Chondrocyte (in vitro differentiated cells): ENCODE results near the gene SCAMP2. TPM values are rescaled to one million over a fixed set of nuclear protein-coding genes. Genes with fewer than 3 reads are reported as not detected.

Experiments used
- DNase-seq: peaks from one replicate; pipeline ENCODE4 v3.0.0; 2021; ENCODE audit warnings: mixed read lengths, low spot score
- H3K27ac Mint-ChIP-seq: one replicate; pipeline ENCODE4 v1.8.0; 2021; ENCODE audit warnings: mild to moderate bottlenecking, moderate library complexity, mixed read lengths; ENCODE audit not compliant: unreplicated experiment
- H3K27me3 Mint-ChIP-seq: 2 replicates; pipeline ENCODE4 v1.8.0; 2021; ENCODE audit warnings: low read depth, mixed read lengths
- H3K36me3 Mint-ChIP-seq: 2 replicates; pipeline ENCODE4 v1.8.0; 2021; ENCODE audit warnings: low read depth, mixed read lengths
- H3K4me1 Mint-ChIP-seq: 2 replicates; pipeline ENCODE4 v1.8.0; 2021; ENCODE audit warnings: low read depth, mild to moderate bottlenecking, mixed read lengths
- H3K4me3 Mint-ChIP-seq: one replicate; pipeline ENCODE4 v1.8.0; 2021; ENCODE audit warnings: mild to moderate bottlenecking, moderate library complexity, mixed read lengths; ENCODE audit not compliant: unreplicated experiment
- H3K9me3 Mint-ChIP-seq: 2 replicates; pipeline ENCODE4 v1.8.0; 2021; ENCODE audit warnings: low read depth, mixed read lengths
- CTCF ChIP-seq: fragments of 200-600 bp; sonication (generic); IDR thresholded peaks from 2 replicates; pipeline ENCODE4 v1.5.0; 2021; ENCODE audit warnings: antibody characterized with exemption, mild to moderate bottlenecking, moderate library complexity
- microRNA-seq: library from miRNA; unstranded; fragments of <30 nt; microRNA quantifications from one replicate; pipeline ENCODE4 v1.2.0, GENCODE V29; 2020; ENCODE audit warnings: borderline number of aligned reads
- total RNA-seq: library from RNA; stranded (reverse); gene quantifications from 3 replicates; pipeline ENCODE4 v1.2.1, GENCODE V29; 2021

SCAMP2 gene
- total RNA-seq, 1 donor from 2014 or later: 67.9 TPM

- Mint-ChIP-seq H3K4me1 (peaks cover under 1% of the 10 kb centered on the region), H3K36me3 (peaks cover 8% of the 10 kb centered on the region), H3K4me3 (no peak overlapping the region), H3K9me3 (no peaks in the 10 kb centered on the region), H3K27me3 (no peaks in the 10 kb centered on the region), H3K27ac (no peak overlapping the region)
- no peak for TF ChIP-seq CTCF
- no peak for DNase-seq
Observed at GRCh38 chr15:74798388-74799254, 74.5 kb downstream of the SCAMP2 start.

- Mint-ChIP-seq H3K4me3 (no peak overlapping the region), H3K36me3 (peaks cover 5% of the 10 kb centered on the region)
Observed at GRCh38 chr15:74795966-74796625, 77.1 kb downstream of the SCAMP2 start.

GRCh38 chr15:74794970-74795349 is 78.2 kb downstream of the SCAMP2 start:
- no peak for TF ChIP-seq CTCF
- Mint-ChIP-seq H3K9me3 (no peaks in the 10 kb centered on the region), H3K27ac (no peak overlapping the region), H3K27me3 (no peaks in the 10 kb centered on the region), H3K4me1 (peaks cover 29% of the 10 kb centered on the region), H3K4me3 (no peak overlapping the region), H3K36me3 (peaks cover 4% of the 10 kb centered on the region)
- DNase-seq: no peak

More at GRCh38 chr15:74795966-74796625, 77.1 kb downstream of the SCAMP2 start:
- H3K4me1 Mint-ChIP-seq: peaks cover 18% of the 10 kb centered on the region
- no peaks in the 10 kb centered on the region for H3K9me3 Mint-ChIP-seq
- no peaks in the 10 kb centered on the region for H3K27me3 Mint-ChIP-seq
- peak overlapping the region; percentile 51 for H3K27ac Mint-ChIP-seq
- TF ChIP-seq CTCF: no peak
- no peak for DNase-seq

GRCh38 chr15:74794248-74794969 is 78.8 kb downstream of the SCAMP2 start:
- TF ChIP-seq CTCF: no peak
- Mint-ChIP-seq H3K4me1 (peaks cover 35% of the 10 kb centered on the region), H3K27me3 (no peaks in the 10 kb centered on the region), H3K9me3 (no peaks in the 10 kb centered on the region), H3K36me3 (peaks cover 4% of the 10 kb centered on the region), H3K4me3 (no peak overlapping the region), H3K27ac (no peak overlapping the region)
- DNase-seq: no peak

Small RNA genes within 50 kb of the gene (microRNA-seq; reads per million reads assigned to microRNA genes)
- 1.7 reads per million for gene MIR6882

Other genes starting within 250 kb of the SCAMP2 start
- gene EDC3, start 177.3 kb downstream of the SCAMP2 start, total RNA-seq: 32.8 to 46.0 TPM (median 41.0 TPM) in 3 replicates
- 0.22 to 0.67 TPM (median 0.27 TPM) in 3 replicates for gene CYP1A1, start 147.8 kb downstream of the SCAMP2 start, total RNA-seq
- not detected in 3 replicates for gene CYP1A2, start 124.5 kb downstream of the SCAMP2 start, total RNA-seq
- 39.9 to 47.4 TPM (median 41.5 TPM) in 3 replicates for gene CSK, start 91.3 kb downstream of the SCAMP2 start, total RNA-seq
- 0.82 TPM in 1 of 3 replicates, not detected in the others for gene LMAN1L, start 60.5 kb downstream of the SCAMP2 start, total RNA-seq
- gene CPLX3, start 46.7 kb downstream of the SCAMP2 start, total RNA-seq: not detected in 3 replicates
- gene ULK3, start 30.2 kb downstream of the SCAMP2 start, total RNA-seq: 24.3 to 29.0 TPM (median 24.5 TPM) in 3 replicates
- 27.6 to 29.2 TPM (median 28.2 TPM) in 3 replicates for gene MPI, start 16.7 kb upstream of the SCAMP2 start, total RNA-seq
- 78.0 to 97.6 TPM (median 89.9 TPM) in 3 replicates for gene FAM219B, start 33.5 kb upstream of the SCAMP2 start, total RNA-seq
- 126 to 133 TPM (median 131 TPM) in 3 replicates for gene COX5A, start 64.7 kb upstream of the SCAMP2 start, total RNA-seq
- gene RPP25, start 83.4 kb upstream of the SCAMP2 start, total RNA-seq: 12.2 to 17.8 TPM (median 17.7 TPM) in 3 replicates
- gene SCAMP5, start 122.2 kb upstream of the SCAMP2 start, total RNA-seq: 20.6 to 29.3 TPM (median 22.4 TPM) in 3 replicates
- 7.3 to 12.9 TPM (median 8.7 TPM) in 3 replicates for gene PPCDC, start 150.2 kb upstream of the SCAMP2 start, total RNA-seq